Liver (tissue), 3 donors: ENCODE measurements around the gene MPHOSPH6.

ENCODE experiments used
- GABPA ChIP-seq, 2 donors: IDR thresholded peaks in 1 of 2; conservative IDR thresholded peaks in 1 of 2; 2 replicates each; pipeline ENCODE4 v1.6.1; 2016; ENCODE audit warnings: antibody characterized with exemption in 2 of 2, mild to moderate bottlenecking in 1 of 2, moderate library complexity in 1 of 2
- TAF1 ChIP-seq: conservative IDR thresholded peaks from 2 replicates; pipeline ENCODE4 v1.6.1; 2016; ENCODE audit warnings: antibody characterized with exemption, mild to moderate bottlenecking
- YY1 ChIP-seq: IDR thresholded peaks from 2 replicates; pipeline ENCODE4 v1.6.1; 2016; ENCODE audit warnings: antibody characterized with exemption, mild to moderate bottlenecking
- TF ChIP-seq, protein P1 (sequence below): fragments of 150-350 bp; IDR thresholded peaks from 2 replicates; pipeline ENCODE4 v1.5.1; 2017; ENCODE audit warnings: improper control_type of control experiment, low read depth, low read length; ENCODE audit not compliant: missing input control
- TF ChIP-seq, protein P2 (sequence below): IDR thresholded peaks from 2 replicates; pipeline ENCODE4 v1.6.1; 2016; ENCODE audit warnings: antibody characterized with exemption
- TF ChIP-seq, protein P3 (sequence below): IDR thresholded peaks from 2 replicates; pipeline ENCODE4 v1.6.1; 2016; ENCODE audit warnings: antibody characterized with exemption, mild to moderate bottlenecking
- donor health status: healthy.
- donor health status: healthy.

DNA sequence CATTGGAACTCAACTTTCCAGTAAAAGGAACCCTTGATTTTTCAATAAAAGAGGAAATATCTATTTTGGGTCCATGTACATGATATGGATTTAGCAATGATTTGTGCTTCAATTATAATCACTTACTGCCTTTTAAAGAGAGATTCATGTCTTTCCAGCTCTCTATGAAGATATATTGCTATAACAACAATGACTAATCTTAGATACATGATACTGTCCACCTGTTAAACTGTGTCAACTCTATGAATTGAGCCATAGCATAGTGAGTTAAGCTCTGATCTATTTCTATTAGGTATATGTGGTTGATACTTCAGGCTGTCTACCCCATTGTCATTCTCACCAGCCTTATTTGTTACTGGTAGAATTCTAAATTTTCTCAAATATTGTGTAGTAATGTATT lies 15.0 kb upstream of the MPHOSPH6 start:
- TF ChIP-seq TAF1: no peak
- TF ChIP-seq, protein P1, sequence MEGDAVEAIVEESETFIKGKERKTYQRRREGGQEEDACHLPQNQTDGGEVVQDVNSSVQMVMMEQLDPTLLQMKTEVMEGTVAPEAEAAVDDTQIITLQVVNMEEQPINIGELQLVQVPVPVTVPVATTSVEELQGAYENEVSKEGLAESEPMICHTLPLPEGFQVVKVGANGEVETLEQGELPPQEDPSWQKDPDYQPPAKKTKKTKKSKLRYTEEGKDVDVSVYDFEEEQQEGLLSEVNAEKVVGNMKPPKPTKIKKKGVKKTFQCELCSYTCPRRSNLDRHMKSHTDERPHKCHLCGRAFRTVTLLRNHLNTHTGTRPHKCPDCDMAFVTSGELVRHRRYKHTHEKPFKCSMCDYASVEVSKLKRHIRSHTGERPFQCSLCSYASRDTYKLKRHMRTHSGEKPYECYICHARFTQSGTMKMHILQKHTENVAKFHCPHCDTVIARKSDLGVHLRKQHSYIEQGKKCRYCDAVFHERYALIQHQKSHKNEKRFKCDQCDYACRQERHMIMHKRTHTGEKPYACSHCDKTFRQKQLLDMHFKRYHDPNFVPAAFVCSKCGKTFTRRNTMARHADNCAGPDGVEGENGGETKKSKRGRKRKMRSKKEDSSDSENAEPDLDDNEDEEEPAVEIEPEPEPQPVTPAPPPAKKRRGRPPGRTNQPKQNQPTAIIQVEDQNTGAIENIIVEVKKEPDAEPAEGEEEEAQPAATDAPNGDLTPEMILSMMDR: no peak
- TF ChIP-seq, protein P2, sequence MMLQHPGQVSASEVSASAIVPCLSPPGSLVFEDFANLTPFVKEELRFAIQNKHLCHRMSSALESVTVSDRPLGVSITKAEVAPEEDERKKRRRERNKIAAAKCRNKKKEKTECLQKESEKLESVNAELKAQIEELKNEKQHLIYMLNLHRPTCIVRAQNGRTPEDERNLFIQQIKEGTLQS: no peak
- no peak for TF ChIP-seq GABPA (IDR thresholded peaks at IDR 0.05 in 1 of 2, conservative IDR thresholded peaks at IDR 0.05 in 1 of 2)
- TF ChIP-seq, protein P3, sequence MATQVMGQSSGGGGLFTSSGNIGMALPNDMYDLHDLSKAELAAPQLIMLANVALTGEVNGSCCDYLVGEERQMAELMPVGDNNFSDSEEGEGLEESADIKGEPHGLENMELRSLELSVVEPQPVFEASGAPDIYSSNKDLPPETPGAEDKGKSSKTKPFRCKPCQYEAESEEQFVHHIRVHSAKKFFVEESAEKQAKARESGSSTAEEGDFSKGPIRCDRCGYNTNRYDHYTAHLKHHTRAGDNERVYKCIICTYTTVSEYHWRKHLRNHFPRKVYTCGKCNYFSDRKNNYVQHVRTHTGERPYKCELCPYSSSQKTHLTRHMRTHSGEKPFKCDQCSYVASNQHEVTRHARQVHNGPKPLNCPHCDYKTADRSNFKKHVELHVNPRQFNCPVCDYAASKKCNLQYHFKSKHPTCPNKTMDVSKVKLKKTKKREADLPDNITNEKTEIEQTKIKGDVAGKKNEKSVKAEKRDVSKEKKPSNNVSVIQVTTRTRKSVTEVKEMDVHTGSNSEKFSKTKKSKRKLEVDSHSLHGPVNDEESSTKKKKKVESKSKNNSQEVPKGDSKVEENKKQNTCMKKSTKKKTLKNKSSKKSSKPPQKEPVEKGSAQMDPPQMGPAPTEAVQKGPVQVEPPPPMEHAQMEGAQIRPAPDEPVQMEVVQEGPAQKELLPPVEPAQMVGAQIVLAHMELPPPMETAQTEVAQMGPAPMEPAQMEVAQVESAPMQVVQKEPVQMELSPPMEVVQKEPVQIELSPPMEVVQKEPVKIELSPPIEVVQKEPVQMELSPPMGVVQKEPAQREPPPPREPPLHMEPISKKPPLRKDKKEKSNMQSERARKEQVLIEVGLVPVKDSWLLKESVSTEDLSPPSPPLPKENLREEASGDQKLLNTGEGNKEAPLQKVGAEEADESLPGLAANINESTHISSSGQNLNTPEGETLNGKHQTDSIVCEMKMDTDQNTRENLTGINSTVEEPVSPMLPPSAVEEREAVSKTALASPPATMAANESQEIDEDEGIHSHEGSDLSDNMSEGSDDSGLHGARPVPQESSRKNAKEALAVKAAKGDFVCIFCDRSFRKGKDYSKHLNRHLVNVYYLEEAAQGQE: no peak
- TF ChIP-seq YY1: no peak
